ENCODE data around the gene BICDL1. TPM values are rescaled to one million over a fixed set of nuclear protein-coding genes. Genes with fewer than 3 reads are reported as not detected.
"Not testable (repeated sequence)": the region's sequence is repeated elsewhere in the genome, so short reads cannot be mapped to it uniquely, and the experiment has no call there.

BICDL1 gene
- total RNA-seq, 1 donor from 2014 or later, result 9.0 TPM

DNA sequence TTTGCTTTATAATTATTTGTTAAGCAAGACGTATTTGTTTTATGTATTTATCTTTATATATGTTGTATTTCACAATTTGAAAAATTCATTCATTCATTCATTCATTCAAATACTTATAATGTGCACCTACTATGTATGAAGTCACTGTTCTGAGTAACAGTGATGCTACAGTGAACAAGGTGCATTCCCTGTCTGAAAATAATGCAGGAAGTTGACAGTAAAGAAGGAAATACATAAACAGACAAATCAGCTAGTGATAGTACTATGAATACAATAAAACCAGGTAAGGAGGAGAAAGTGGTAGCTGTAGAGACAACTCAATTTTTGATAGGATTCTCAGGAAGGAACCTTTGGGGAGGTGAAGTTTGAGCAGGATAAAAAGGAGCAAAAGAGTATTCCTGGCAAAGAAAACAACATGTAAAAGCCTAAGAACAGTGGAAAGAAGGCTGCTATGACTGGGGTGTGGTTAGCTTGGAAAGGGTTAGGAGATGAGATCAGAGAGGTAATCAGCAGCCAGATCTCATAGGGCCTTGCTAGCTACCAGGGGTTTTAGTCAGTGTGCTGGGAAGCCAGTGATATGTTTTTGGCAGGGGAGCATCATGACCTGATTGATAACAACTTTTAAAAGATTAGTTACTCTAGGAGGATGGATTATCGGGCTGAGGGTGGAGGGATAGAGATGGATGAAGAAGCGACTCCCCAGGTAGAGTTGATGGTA is 17.4 kb downstream of the BICDL1 start:
- ATAC-seq (no peak), DNase-seq (no peak)
- Histone ChIP-seq H3K4me1 (no peaks in the 10 kb centered on the region), H3K4me3 (no peak overlapping the region), H3K27me3 (ENCODE audit: low read depth) (no peaks in the 10 kb centered on the region), H3K36me3 (no peaks in the 10 kb centered on the region), H3K9me3 (no peaks in the 10 kb centered on the region), H3K27ac (no peak overlapping the region)
- no peak for TF ChIP-seq CTCF (IDR thresholded peaks at IDR 0.05)
- intact Hi-C loops (cut with DNase I), result no loop called here

- no peak for DNase-seq
Measured at GRCh38 chr12:120007272-120007671, 18.2 kb downstream of the BICDL1 start.

DNA sequence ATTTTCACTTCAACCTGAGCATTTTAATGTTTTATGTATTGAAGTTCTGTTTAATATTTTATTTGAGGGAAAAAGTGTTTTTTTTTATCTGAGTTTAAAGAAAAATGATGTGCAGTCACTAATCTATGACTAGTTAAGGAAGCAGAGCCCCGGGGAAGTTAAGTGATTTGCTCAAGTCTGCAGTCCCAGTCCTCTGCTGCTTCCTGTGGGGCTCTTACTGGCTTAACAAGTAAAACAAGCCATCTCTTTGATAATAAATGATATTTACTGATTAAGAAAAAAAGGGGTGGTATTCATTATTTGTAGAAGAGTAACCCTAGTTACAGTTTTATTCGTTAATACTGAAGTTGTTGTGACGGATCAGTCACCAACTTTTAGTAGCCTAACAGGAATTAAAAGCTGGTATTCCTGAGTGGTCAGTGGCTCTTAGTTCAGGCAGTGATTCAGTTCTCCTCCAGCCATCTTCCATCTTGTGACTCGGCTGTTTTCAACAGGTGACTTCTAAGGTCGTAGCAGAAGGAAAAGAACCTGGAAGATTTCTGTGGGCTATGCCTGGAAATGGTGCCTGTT is 21.7 kb downstream of the BICDL1 start:
- Histone ChIP-seq H3K4me3 (no peak overlapping the region), H3K9me3 (no peaks in the 10 kb centered on the region), H3K36me3 (no peaks in the 10 kb centered on the region), H3K27me3 (ENCODE audit: low read depth) (no peaks in the 10 kb centered on the region), H3K4me1 (no peaks in the 10 kb centered on the region), H3K27ac (no peak overlapping the region)
- DNase-seq (no peak), ATAC-seq (no peak)
- TF ChIP-seq CTCF (IDR thresholded peaks at IDR 0.05), result no peak
- intact Hi-C loops (cut with DNase I), result no loop called here

More at GRCh38 chr12:120007272-120007671, 18.2 kb downstream of the BICDL1 start:
- Histone ChIP-seq H3K27ac (no peak overlapping the region), H3K36me3 (no peaks in the 10 kb centered on the region), H3K4me1 (no peaks in the 10 kb centered on the region), H3K4me3 (no peak overlapping the region), H3K9me3 (no peaks in the 10 kb centered on the region), H3K27me3 (ENCODE audit: low read depth) (no peaks in the 10 kb centered on the region)
- intact Hi-C loops (cut with DNase I), result no loop called here
- TF ChIP-seq CTCF (IDR thresholded peaks at IDR 0.05), result no peak
- no peak for ATAC-seq

DNA sequence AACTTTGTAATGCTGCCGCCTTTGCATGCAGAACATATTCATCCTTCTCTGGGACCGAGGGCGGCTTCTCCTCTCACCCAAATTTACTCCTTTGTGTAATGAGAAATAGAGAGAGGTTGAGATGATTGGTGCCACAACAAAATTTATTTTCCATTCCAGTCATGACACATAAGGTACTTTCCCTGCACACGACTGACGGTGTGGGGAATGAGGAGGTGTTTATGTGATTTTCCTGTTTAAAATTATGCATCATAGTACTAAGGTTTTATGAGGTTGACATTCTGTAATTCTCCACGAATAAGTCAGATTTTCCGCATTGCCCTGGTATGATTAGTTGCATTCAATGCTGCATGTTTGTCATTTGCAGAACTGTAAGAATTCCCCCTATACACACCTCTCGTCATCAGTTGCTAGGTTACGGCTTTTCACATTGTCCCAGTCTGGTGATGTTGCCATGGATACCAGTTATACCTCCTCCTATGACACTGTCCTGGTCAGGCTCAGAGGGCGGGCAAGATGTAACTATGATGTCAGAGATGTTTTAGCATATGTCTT is 23.1 kb downstream of the BICDL1 start:
- Histone ChIP-seq H3K27ac (no peak overlapping the region), H3K36me3 (no peaks in the 10 kb centered on the region), H3K27me3 (ENCODE audit: low read depth) (no peaks in the 10 kb centered on the region), H3K4me1 (no peaks in the 10 kb centered on the region), H3K4me3 (no peak overlapping the region), H3K9me3 (no peaks in the 10 kb centered on the region)
- intact Hi-C loops (cut with DNase I), result no loop called here
- no peak for DNase-seq
- ATAC-seq, result no peak
- no peak for TF ChIP-seq CTCF (IDR thresholded peaks at IDR 0.05)

DNA sequence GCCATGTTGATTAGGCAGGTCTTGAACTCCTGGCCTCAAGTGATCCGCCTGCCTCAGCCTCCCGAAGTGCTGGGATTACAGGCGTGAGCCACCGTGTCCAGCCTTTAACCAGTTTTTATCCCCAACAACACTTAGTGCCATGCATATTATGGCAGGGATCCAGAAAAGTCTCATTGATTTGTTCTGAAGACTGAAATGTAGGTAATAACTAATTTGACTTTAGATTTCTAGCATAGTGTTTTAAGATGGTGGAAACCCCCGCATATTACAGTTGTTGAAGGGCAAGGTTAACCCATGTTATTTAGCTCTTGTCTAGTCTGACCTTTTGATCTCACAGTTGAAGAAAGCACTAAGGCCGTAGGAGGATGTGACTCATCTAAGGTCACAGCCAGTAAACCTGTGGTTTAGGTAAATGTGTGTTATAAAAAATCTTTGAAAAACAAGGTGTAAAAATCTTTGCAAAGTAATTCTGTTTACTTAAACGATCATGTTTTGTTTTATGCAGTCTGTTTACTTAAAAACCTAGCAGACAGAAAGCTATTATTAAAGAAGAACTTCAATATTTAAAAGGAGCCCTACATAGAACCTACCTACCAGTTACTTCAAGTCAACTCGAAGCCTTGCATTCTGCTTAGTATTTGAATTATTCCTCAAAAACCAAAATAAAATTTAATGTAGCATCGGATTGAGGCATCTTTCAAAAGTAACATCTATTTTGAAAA is 24.8 kb downstream of the BICDL1 start:
- no peak overlapping the region for H3K4me3 ChIP-seq
- no peaks in the 10 kb centered on the region for H3K36me3 ChIP-seq
- no peak overlapping the region for H3K27ac ChIP-seq
- no peaks in the 10 kb centered on the region for H3K4me1 ChIP-seq
- no peak for TF ChIP-seq CTCF (IDR thresholded peaks at IDR 0.05)
- no peak for ATAC-seq
- no peaks in the 10 kb centered on the region for H3K9me3 ChIP-seq
- intact Hi-C loops (cut with DNase I), result no loop called here
- DNase-seq, result no peak
- no peaks in the 10 kb centered on the region for H3K27me3 ChIP-seq (ENCODE audit: low read depth)

DNA sequence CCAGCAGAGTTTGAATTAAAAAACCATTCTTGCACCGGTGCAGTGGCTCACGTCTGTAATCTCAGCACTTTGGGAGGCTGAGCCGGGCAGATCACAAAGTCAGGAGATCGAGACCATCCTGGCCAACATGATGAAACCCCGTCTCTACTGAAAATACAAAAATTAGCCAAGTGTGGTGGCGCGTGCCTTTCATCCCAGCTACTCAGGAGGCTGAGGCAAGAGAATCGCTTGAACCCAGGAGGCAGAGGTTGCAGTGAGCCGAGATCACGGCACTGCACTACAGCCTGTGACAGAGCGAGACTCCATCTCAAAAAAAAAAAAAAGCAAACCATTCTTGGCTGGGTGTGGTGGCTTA is 25.3 kb downstream of the BICDL1 start:
- H3K9me3 ChIP-seq; H3K4me1 ChIP-seq; H3K4me3 ChIP-seq; H3K27me3 ChIP-seq (ENCODE audit: low read depth); intact Hi-C loops (cut with DNase I); H3K36me3 ChIP-seq; DNase-seq; ATAC-seq; H3K27ac ChIP-seq: not testable (repeated sequence)
